ENCODE data around the gene TNFSF18.

TNFSF18 gene

GRCh38 chr1:173044656-173045055, 6.1 kb downstream of the TNFSF18 start:
- in situ Hi-C loops (cut with MboI; ENCODE audit: low pct_unique_long_range_greater_than_20kb, low sequenced_read_pairs, unreplicated experiment) = no loop called here
- no peak for DNase-seq (ENCODE audit: low spot score)
- TF ChIP-seq CTCF (IDR thresholded peaks at IDR 0.05; ENCODE audit: extremely low read depth, insufficient read depth, missing control alignments) = no peak

GRCh38 chr1:173043253-173043652, 7.5 kb downstream of the TNFSF18 start:
- DNase-seq (ENCODE audit: low spot score) = no peak
- in situ Hi-C loops (cut with MboI; ENCODE audit: low pct_unique_long_range_greater_than_20kb, low sequenced_read_pairs, unreplicated experiment) = no loop called here
- TF ChIP-seq CTCF (IDR thresholded peaks at IDR 0.05; ENCODE audit: extremely low read depth, insufficient read depth, missing control alignments) = no peak

- no peak for TF ChIP-seq CTCF (IDR thresholded peaks at IDR 0.05; ENCODE audit: extremely low read depth, insufficient read depth, missing control alignments)
- no peak for DNase-seq (ENCODE audit: low spot score)
Measured at GRCh38 chr1:173042806-173043205, 7.9 kb downstream of the TNFSF18 start.

GRCh38 chr1:173039626-173040025, 11.1 kb downstream of the TNFSF18 start:
- no peak for DNase-seq (ENCODE audit: low spot score)
- no peak for TF ChIP-seq CTCF (IDR thresholded peaks at IDR 0.05; ENCODE audit: extremely low read depth, insufficient read depth, missing control alignments)
- in situ Hi-C loops (cut with MboI; ENCODE audit: low pct_unique_long_range_greater_than_20kb, low sequenced_read_pairs, unreplicated experiment) = no loop called here

More at GRCh38 chr1:173042806-173043205, 7.9 kb downstream of the TNFSF18 start:
- in situ Hi-C loops (cut with MboI; ENCODE audit: low pct_unique_long_range_greater_than_20kb, low sequenced_read_pairs, unreplicated experiment) = no loop called here

GRCh38 chr1:173038875-173039554, 11.7 kb downstream of the TNFSF18 start:
- in situ Hi-C loops (cut with MboI; ENCODE audit: low pct_unique_long_range_greater_than_20kb, low sequenced_read_pairs, unreplicated experiment) = no loop called here
- TF ChIP-seq CTCF (IDR thresholded peaks at IDR 0.05; ENCODE audit: extremely low read depth, insufficient read depth, missing control alignments) = no peak
- DNase-seq (ENCODE audit: low spot score) = no peak

GRCh38 chr1:173024543-173024942, 26.2 kb downstream of the TNFSF18 start:
- TF ChIP-seq CTCF (IDR thresholded peaks at IDR 0.05; ENCODE audit: extremely low read depth, insufficient read depth, missing control alignments) = no peak
- DNase-seq (ENCODE audit: low spot score) = no peak
- in situ Hi-C loops (cut with MboI; ENCODE audit: low pct_unique_long_range_greater_than_20kb, low sequenced_read_pairs, unreplicated experiment) = no loop called here

All from GM13977 (cell line).